Sciatic nerve (tissue), 2 donors: ENCODE data around the gene PARD3B. TPM values are rescaled to one million over a fixed set of nuclear protein-coding genes. Genes with fewer than 3 reads are reported as not detected.

Experiments
- ATAC-seq: fragments of 200-7000 bp; cut with Tn5 transposase; one replicate; pipeline ENCODE4 v1.9.1; 2020; ENCODE audit warnings: mild to moderate bottlenecking, moderate library complexity
- DNase-seq: peaks from one replicate; pipeline ENCODE4 v3.0.0-alpha.2; 2020; ENCODE audit warnings: low spot score
- intact Hi-C: fragments of 100-400 bp; cut with DNase I; formaldehyde crosslinking; loops from one replicate; pipeline ENCODE4 v1.14.2; 2022
- total RNA-seq: library from RNA; stranded (reverse); fragmentation: NEBNext Ultra II Directional; extraction: Animal tissue kit (Norgen Biotek cat#: 25700); gene quantifications from one replicate; pipeline ENCODE4 v1.2.1, GENCODE V29; 2021
- donor health status: DM: no; HTN: no; CAD: no.
- donor health status: DM: no; HTN: no; CAD: no.

The PARD3B gene
- total RNA-seq, 1 donor from 2014 or later, result 100 TPM

GRCh38 chr2:204578928-204579598 is 33.8 kb downstream of the PARD3B start:
- DNase-seq (no peak), ATAC-seq (no peak)
- intact Hi-C loops, result no loop called here

GRCh38 chr2:204581946-204582345 is 36.7 kb downstream of the PARD3B start:
- ATAC-seq (no peak), DNase-seq (no peak)
- intact Hi-C loops, result no loop called here

- no peak for ATAC-seq
- no peak for DNase-seq
- intact Hi-C loops, result no loop called here
Observed at GRCh38 chr2:204583773-204584172, 38.5 kb downstream of the PARD3B start.

- intact Hi-C loops, result no loop called here
- ATAC-seq (no peak), DNase-seq (no peak)
Observed at GRCh38 chr2:204585930-204586329, 40.7 kb downstream of the PARD3B start.

- ATAC-seq (no peak), DNase-seq (no peak)
- intact Hi-C loops, result no loop called here
Observed at GRCh38 chr2:204586444-204587180, 41.3 kb downstream of the PARD3B start.

GRCh38 chr2:204590063-204590462 is 44.8 kb downstream of the PARD3B start:
- DNase-seq (no peak), ATAC-seq (no peak)
- intact Hi-C loops, result no loop called here

- ATAC-seq, result no peak
- intact Hi-C loops, result no loop called here
- DNase-seq, result no peak
Observed at GRCh38 chr2:204591225-204591624, 46.0 kb downstream of the PARD3B start.

GRCh38 chr2:204604061-204604460 is 58.8 kb downstream of the PARD3B start:
- intact Hi-C loops, result no loop called here
- no peak for DNase-seq
- ATAC-seq, result no peak

GRCh38 chr2:204608237-204608939 is 63.1 kb downstream of the PARD3B start:
- DNase-seq, result no peak
- intact Hi-C loops, result no loop called here
- ATAC-seq, result peak; percentile 83

GRCh38 chr2:204611017-204611631 is 65.8 kb downstream of the PARD3B start:
- ATAC-seq (no peak), DNase-seq (no peak)
- intact Hi-C loops, result no loop called here

GRCh38 chr2:204611764-204612163 is 66.5 kb downstream of the PARD3B start:
- DNase-seq (no peak), ATAC-seq (no peak)

GRCh38 chr2:204613635-204614034 is 68.4 kb downstream of the PARD3B start:
- ATAC-seq (no peak), DNase-seq (no peak)
- intact Hi-C loops, result no loop called here

More at GRCh38 chr2:204611764-204612163, 66.5 kb downstream of the PARD3B start:
- intact Hi-C loops, result no loop called here

- intact Hi-C loops, result no loop called here
- DNase-seq, result no peak
- no peak for ATAC-seq
Observed at GRCh38 chr2:204615456-204615855, 70.2 kb downstream of the PARD3B start.

GRCh38 chr2:204625135-204625534 is 79.9 kb downstream of the PARD3B start:
- no peak for DNase-seq
- ATAC-seq, result peak; percentile 57
- intact Hi-C loops, result no loop called here

GRCh38 chr2:204628926-204629712 is 83.8 kb downstream of the PARD3B start:
- ATAC-seq (no peak), DNase-seq (no peak)
- intact Hi-C loops, result no loop called here

- intact Hi-C loops, result no loop called here
- DNase-seq (no peak), ATAC-seq (no peak)
Observed at GRCh38 chr2:204632410-204632809, 87.1 kb downstream of the PARD3B start.

- DNase-seq (no peak), ATAC-seq (no peak)
- intact Hi-C loops, result no loop called here
Observed at GRCh38 chr2:204634564-204634963, 89.3 kb downstream of the PARD3B start.

- intact Hi-C loops, result no loop called here
- ATAC-seq, result no peak
- no peak for DNase-seq
Observed at GRCh38 chr2:204635478-204635877, 90.2 kb downstream of the PARD3B start.
